Mesendoderm (in vitro differentiated cells): Measurements from ENCODE around the gene BASP1. TPM values are rescaled to one million over a fixed set of nuclear protein-coding genes. Genes with fewer than 3 reads are reported as not detected.

Source experiments
- DNase-seq: peaks from one replicate; pipeline ENCODE4 v3.0.0; 2013
- H2AK5ac ChIP-seq: 2 replicates; pipeline ENCODE4 v1.6.1; 2013; ENCODE audit warnings: low read length, inconsistent platforms
- H2BK120ac ChIP-seq: 2 replicates; pipeline ENCODE4 v1.6.1; 2013; ENCODE audit warnings: low read depth, mild to moderate bottlenecking, low read length, moderate library complexity, mixed read lengths
- H2BK15ac ChIP-seq: replicated peaks from 2 replicates; pipeline ENCODE4 v1.6.1; 2013; ENCODE audit warnings: low read depth, mild to moderate bottlenecking, moderate library complexity
- H2BK5ac ChIP-seq: 2 replicates; pipeline ENCODE4 v1.6.1; 2013; ENCODE audit warnings: low read length, inconsistent platforms
- H3K18ac ChIP-seq: 2 replicates; pipeline ENCODE4 v1.6.1; 2013; ENCODE audit warnings: mild to moderate bottlenecking, low read length, mixed read lengths
- H3K23ac ChIP-seq: one replicate; pipeline ENCODE4 v1.6.1; 2013; ENCODE audit warnings: low read length
- H3K27ac ChIP-seq: 2 replicates; pipeline ENCODE4 v1.5.1; 2013; ENCODE audit warnings: low read depth, mild to moderate bottlenecking, inconsistent platforms, low read length, moderate library complexity
- H3K27me3 ChIP-seq: 2 replicates; pipeline ENCODE4 v1.6.1; 2013; ENCODE audit warnings: low read length, control low read depth, mild to moderate bottlenecking, inconsistent platforms; ENCODE audit not compliant: insufficient read depth, poor library complexity
- H3K36me3 ChIP-seq: 2 replicates; pipeline ENCODE4 v1.6.1; 2013; ENCODE audit warnings: low read length, inconsistent platforms; ENCODE audit not compliant: control insufficient read depth, insufficient read depth
- H3K4ac ChIP-seq: one replicate; pipeline ENCODE4 v1.6.1; 2013; ENCODE audit warnings: low read depth, mild to moderate bottlenecking, low read length, moderate library complexity
- H3K4me1 ChIP-seq: 2 replicates; pipeline ENCODE4 v1.6.1; 2013; ENCODE audit warnings: low read depth, low read length, inconsistent platforms; ENCODE audit not compliant: control insufficient read depth
- H3K4me2 ChIP-seq: 2 replicates; pipeline ENCODE4 v1.6.1; 2013; ENCODE audit warnings: low read length
- H3K4me3 ChIP-seq: 2 replicates; pipeline ENCODE4 v1.5.1; 2013; ENCODE audit warnings: mild to moderate bottlenecking, low read length
- H3K56ac ChIP-seq: one replicate; pipeline ENCODE4 v1.6.1; 2013; ENCODE audit warnings: low read length
- H3K79me1 ChIP-seq: 2 replicates; pipeline ENCODE4 v1.6.1; 2013; ENCODE audit warnings: low read length, inconsistent platforms
- H3K79me2 ChIP-seq: 2 replicates; pipeline ENCODE4 v1.6.1; 2013; ENCODE audit warnings: mild to moderate bottlenecking, low read length; ENCODE audit not compliant: control insufficient read depth, insufficient read depth
- H3K9ac ChIP-seq: 2 replicates; pipeline ENCODE4 v1.6.1; 2013; ENCODE audit warnings: low read length, inconsistent platforms
- H4K5ac ChIP-seq: one replicate; pipeline ENCODE4 v1.6.1; 2013; ENCODE audit warnings: low read length
- H4K8ac ChIP-seq: one replicate; pipeline ENCODE4 v1.6.1; 2013; ENCODE audit warnings: low read depth, mild to moderate bottlenecking, control low read depth, low read length, moderate library complexity
- WGBS: extraction: QIAGEN DNeasy Blood & Tissue Kit; methylation state at CpG from one replicate; pipeline ENCODE4 v1.1.7; 2013; ENCODE audit warnings: low lambda C conversion rate, missing lambda C conversion rate; ENCODE audit not compliant: insufficient coverage; ENCODE audit errors: extremely low coverage; 5-methylcytosine and 5-hydroxymethylcytosine counted together
- polyA plus RNA-seq, 2 experiments: library from polyadenylated mRNA; stranded (reverse); fragments of 200-250 nt; gene quantifications; one replicate each; pipeline ENCODE4 v1.2.3, GENCODE V29; 2013

Gene BASP1, protein sequence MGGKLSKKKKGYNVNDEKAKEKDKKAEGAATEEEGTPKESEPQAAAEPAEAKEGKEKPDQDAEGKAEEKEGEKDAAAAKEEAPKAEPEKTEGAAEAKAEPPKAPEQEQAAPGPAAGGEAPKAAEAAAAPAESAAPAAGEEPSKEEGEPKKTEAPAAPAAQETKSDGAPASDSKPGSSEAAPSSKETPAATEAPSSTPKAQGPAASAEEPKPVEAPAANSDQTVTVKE
- polyA plus RNA-seq (2013, experiment 1 of 2), result 176 TPM
- polyA plus RNA-seq (2013, experiment 2 of 2), result 185 TPM

GRCh38 chr5:17217493-17218352, at the start of gene BASP1:
Gene BASP1 (plus strand): TSS chr5:17217631. CDS start chr5:17275217, 57,586 bp downstream.
- Histone ChIP-seq H2BK15ac (no peak within 1 kb of the TSS), H3K79me1 (no peaks in the 10 kb centered on the region), H2BK120ac (peak within 1 kb of the TSS; percentile 49), H3K56ac (peak within 1 kb of the TSS; percentile 95), H3K27me3 (no peaks in the 10 kb centered on the region), H4K8ac (peak within 1 kb of the TSS; percentile 88), H3K4me1 (peaks cover 2% of the 10 kb centered on the region), H2BK5ac (peak within 1 kb of the TSS; percentile 41), H3K4ac (peak within 1 kb of the TSS; percentile 74), H3K23ac (peak within 1 kb of the TSS; percentile 32), H3K4me3 (peak within 1 kb of the TSS; percentile 71), H3K18ac (peak within 1 kb of the TSS; percentile 100), H2AK5ac (no peak within 1 kb of the TSS), H3K4me2 (peak within 1 kb of the TSS; percentile 95), H3K27ac (peak within 1 kb of the TSS; percentile 72), H3K79me2 (peaks cover 36% of the 10 kb centered on the region), H3K9ac (peak within 1 kb of the TSS; percentile 85), H4K5ac (no peak within 1 kb of the TSS), H3K36me3 (no peaks in the 10 kb centered on the region)
- no CpG with 5 or more reads among the region's 89 CpGs for WGBS
- peak; percentile 49 for DNase-seq

DNA sequence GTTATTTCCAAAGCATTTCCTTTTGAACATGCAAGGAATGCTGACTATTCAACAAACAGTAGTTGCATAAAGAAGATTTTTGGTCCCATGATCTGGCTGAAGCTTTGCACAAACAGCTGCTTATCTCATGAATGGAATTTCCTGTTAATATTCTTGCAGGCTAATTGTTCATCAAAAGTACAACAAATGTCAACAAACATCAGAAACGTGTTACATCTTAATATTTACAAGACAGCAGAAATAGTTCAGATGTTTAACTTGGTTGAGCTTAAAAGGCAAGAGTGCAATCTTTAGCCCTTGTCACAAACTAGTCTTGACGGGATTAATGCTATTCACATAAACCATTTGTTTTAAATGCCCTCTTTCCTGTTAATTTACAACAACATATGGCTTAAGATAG, 47.9 kb upstream of the BASP1 start:
- no peak overlapping the region for H2BK15ac ChIP-seq
- H4K5ac ChIP-seq, result no peak overlapping the region
- H3K56ac ChIP-seq, result no peak overlapping the region
- no peak overlapping the region for H2BK120ac ChIP-seq
- H3K4me1 ChIP-seq, result peaks cover 2% of the 10 kb centered on the region
- no peaks in the 10 kb centered on the region for H3K36me3 ChIP-seq
- H3K4ac ChIP-seq, result no peak overlapping the region
- H2BK5ac ChIP-seq, result no peak overlapping the region
- no peak overlapping the region for H2AK5ac ChIP-seq
- no peak overlapping the region for H3K18ac ChIP-seq
- H3K27ac ChIP-seq, result no peak overlapping the region
- no peak overlapping the region for H3K4me2 ChIP-seq
- no CpG with 5 or more reads among the region's 2 CpGs for WGBS
- H3K23ac ChIP-seq, result no peak overlapping the region
- no peak overlapping the region for H3K9ac ChIP-seq
- no peaks in the 10 kb centered on the region for H3K27me3 ChIP-seq
- DNase-seq, result peak; percentile 59
- no peaks in the 10 kb centered on the region for H3K79me1 ChIP-seq
- no peak overlapping the region for H4K8ac ChIP-seq
- H3K79me2 ChIP-seq, result no peaks in the 10 kb centered on the region
- H3K4me3 ChIP-seq, result no peak overlapping the region

DNA sequence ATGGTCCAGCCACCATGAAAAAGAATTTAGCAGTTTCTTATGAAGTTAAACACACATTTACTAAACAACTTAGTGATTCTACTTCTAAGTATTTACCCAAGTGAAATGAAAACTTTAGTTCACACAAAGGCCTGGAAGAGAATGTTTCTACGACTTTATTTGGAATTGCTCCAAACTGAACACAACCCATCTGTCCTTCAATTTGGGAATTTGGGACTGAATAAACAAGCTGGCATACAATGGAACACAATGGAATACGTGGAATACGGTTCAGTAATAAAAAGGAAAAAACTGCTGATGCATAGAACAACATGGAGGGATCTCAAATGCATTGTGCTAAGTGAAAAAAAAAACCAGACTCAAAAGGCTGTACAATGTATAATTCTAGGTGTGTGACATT, 44.6 kb upstream of the BASP1 start:
- Histone ChIP-seq H3K4me2 (no peak overlapping the region), H3K79me2 (no peaks in the 10 kb centered on the region), H2BK5ac (no peak overlapping the region), H3K56ac (no peak overlapping the region), H3K4me1 (no peaks in the 10 kb centered on the region), H3K4me3 (no peak overlapping the region), H3K27ac (no peak overlapping the region), H3K4ac (no peak overlapping the region), H3K79me1 (no peaks in the 10 kb centered on the region), H2BK15ac (no peak overlapping the region), H3K36me3 (no peaks in the 10 kb centered on the region), H4K5ac (no peak overlapping the region), H2BK120ac (no peak overlapping the region), H3K23ac (no peak overlapping the region), H2AK5ac (no peak overlapping the region), H3K27me3 (no peaks in the 10 kb centered on the region), H3K9ac (no peak overlapping the region), H3K18ac (no peak overlapping the region), H4K8ac (no peak overlapping the region)
- no peak for DNase-seq
- no CpG with 5 or more reads among the region's 3 CpGs for WGBS

DNA sequence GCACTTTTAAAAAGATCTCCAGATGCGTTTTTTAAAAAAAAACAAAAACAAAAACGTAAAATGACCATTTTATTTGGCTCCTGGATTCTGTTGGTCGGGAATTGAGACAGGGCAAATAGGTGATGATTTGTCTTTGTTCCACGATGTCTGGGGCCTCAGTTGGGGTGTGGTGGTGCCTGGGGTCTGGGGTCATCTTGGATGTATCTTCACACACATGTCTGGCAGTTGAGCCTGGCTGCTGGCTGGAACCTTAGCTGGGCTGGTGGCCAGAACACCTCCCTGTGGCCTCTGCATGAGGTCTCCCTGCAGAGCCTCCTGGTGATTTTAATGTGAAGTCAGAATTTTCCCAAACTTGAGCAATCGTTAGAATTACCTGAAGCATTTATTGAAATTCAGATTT, 42.5 kb upstream of the BASP1 start:
- no peak overlapping the region for H3K9ac ChIP-seq
- no peaks in the 10 kb centered on the region for H3K27me3 ChIP-seq
- WGBS, result no CpG with 5 or more reads among the region's 5 CpGs
- H2AK5ac ChIP-seq, result no peak overlapping the region
- no peak overlapping the region for H3K27ac ChIP-seq
- no peak overlapping the region for H2BK15ac ChIP-seq
- H3K79me1 ChIP-seq, result no peaks in the 10 kb centered on the region
- H2BK120ac ChIP-seq, result no peak overlapping the region
- no peaks in the 10 kb centered on the region for H3K36me3 ChIP-seq
- H3K4ac ChIP-seq, result no peak overlapping the region
- no peak overlapping the region for H3K23ac ChIP-seq
- no peak overlapping the region for H4K5ac ChIP-seq
- peaks cover 3% of the 10 kb centered on the region for H3K4me1 ChIP-seq
- H3K4me3 ChIP-seq, result no peak overlapping the region
- H3K4me2 ChIP-seq, result no peak overlapping the region
- H2BK5ac ChIP-seq, result no peak overlapping the region
- H3K79me2 ChIP-seq, result no peaks in the 10 kb centered on the region
- no peak for DNase-seq
- H4K8ac ChIP-seq, result no peak overlapping the region
- H3K18ac ChIP-seq, result no peak overlapping the region
- H3K56ac ChIP-seq, result no peak overlapping the region

GRCh38 chr5:17177501-17178372, 39.7 kb upstream of the BASP1 start:
- H4K8ac ChIP-seq, result no peak overlapping the region
- no peak overlapping the region for H3K18ac ChIP-seq
- WGBS, result no CpG with 5 or more reads among the region's 6 CpGs
- no peaks in the 10 kb centered on the region for H3K27me3 ChIP-seq
- no peak overlapping the region for H3K56ac ChIP-seq
- no peak overlapping the region for H3K4ac ChIP-seq
- no peak overlapping the region for H3K4me2 ChIP-seq
- H2BK5ac ChIP-seq, result no peak overlapping the region
- no peak overlapping the region for H2BK15ac ChIP-seq
- no peak overlapping the region for H3K27ac ChIP-seq
- no peak overlapping the region for H3K23ac ChIP-seq
- H3K79me2 ChIP-seq, result no peaks in the 10 kb centered on the region
- H3K4me1 ChIP-seq, result peaks cover 11% of the 10 kb centered on the region
- no peak overlapping the region for H4K5ac ChIP-seq
- no peak overlapping the region for H2AK5ac ChIP-seq
- H3K36me3 ChIP-seq, result no peaks in the 10 kb centered on the region
- no peaks in the 10 kb centered on the region for H3K79me1 ChIP-seq
- no peak overlapping the region for H3K4me3 ChIP-seq
- DNase-seq, result no peak
- no peak overlapping the region for H3K9ac ChIP-seq
- H2BK120ac ChIP-seq, result no peak overlapping the region
